ENCODE data around the gene STRN.
"Not testable (repeated sequence)": the region's sequence is repeated elsewhere in the genome, so short reads cannot be mapped to it uniquely, and the experiment has no call there.

The STRN gene

GRCh38 chr2:36945240-36945639, 21.1 kb downstream of the STRN start:
- H3K9me3 Mint-ChIP-seq, H3K36me3 Mint-ChIP-seq: not testable (repeated sequence)

GRCh38 chr2:36941867-36942266, 24.5 kb downstream of the STRN start:
- no peak for ATAC-seq
- Mint-ChIP-seq H3K27ac (no peak overlapping the region), H3K36me3 (no peaks in the 10 kb centered on the region), H3K4me1 (no peaks in the 10 kb centered on the region), H3K4me3 (no peak overlapping the region), H3K9me3 (no peaks in the 10 kb centered on the region)
- DNase-seq (ENCODE audit: low spot score in 2 of 2), result no peak

More at GRCh38 chr2:36945240-36945639, 21.1 kb downstream of the STRN start:
- peaks cover 18% of the 10 kb centered on the region for H3K4me1 Mint-ChIP-seq
- not testable (repeated sequence) for H3K27ac Mint-ChIP-seq; DNase-seq (ENCODE audit: low spot score in 2 of 2); H3K4me3 Mint-ChIP-seq; ATAC-seq

GRCh38 chr2:36936526-36936925, 29.8 kb downstream of the STRN start:
- not testable (repeated sequence) for H3K9me3 Mint-ChIP-seq; ATAC-seq; H3K4me3 Mint-ChIP-seq; DNase-seq (ENCODE audit: low spot score in 2 of 2); H3K4me1 Mint-ChIP-seq; H3K36me3 Mint-ChIP-seq; H3K27ac Mint-ChIP-seq

GRCh38 chr2:36931688-36932087, 34.6 kb downstream of the STRN start:
- DNase-seq (ENCODE audit: low spot score in 2 of 2); H3K27ac Mint-ChIP-seq; H3K9me3 Mint-ChIP-seq; H3K36me3 Mint-ChIP-seq; H3K4me3 Mint-ChIP-seq; ATAC-seq: not testable (repeated sequence)
- H3K4me1 Mint-ChIP-seq, result peaks cover 24% of the 10 kb centered on the region

- not testable (repeated sequence) for H3K36me3 Mint-ChIP-seq; DNase-seq (ENCODE audit: low spot score in 2 of 2)
These were observed 35.4 kb downstream of the STRN start for GRCh38 chr2:36930787-36931410.

GRCh38 chr2:36926175-36927132, 39.9 kb downstream of the STRN start:
- H3K27ac Mint-ChIP-seq, result peak overlapping the region; percentile 58
- DNase-seq (ENCODE audit: low spot score in 2 of 2); ATAC-seq; H3K9me3 Mint-ChIP-seq: not testable (repeated sequence)
- H3K4me1 Mint-ChIP-seq, result peaks cover 34% of the 10 kb centered on the region
- peaks cover 22% of the 10 kb centered on the region for H3K36me3 Mint-ChIP-seq
- peak overlapping the region; percentile 58 for H3K4me3 Mint-ChIP-seq

More at GRCh38 chr2:36930787-36931410, 35.4 kb downstream of the STRN start:
- H3K9me3 Mint-ChIP-seq, ATAC-seq, H3K4me3 Mint-ChIP-seq: not testable (repeated sequence)
- peaks cover 30% of the 10 kb centered on the region for H3K4me1 Mint-ChIP-seq
- peak overlapping the region; percentile 72 for H3K27ac Mint-ChIP-seq

GRCh38 chr2:36922629-36923028, 43.7 kb downstream of the STRN start:
- peak overlapping the region; percentile 50 for H3K27ac Mint-ChIP-seq

GRCh38 chr2:36921984-36922383, 44.4 kb downstream of the STRN start:
- Mint-ChIP-seq H3K4me1 (peaks cover 30% of the 10 kb centered on the region), H3K27ac (no peak overlapping the region), H3K36me3 (peaks cover 22% of the 10 kb centered on the region), H3K9me3 (no peaks in the 10 kb centered on the region), H3K4me3 (no peak overlapping the region)
- DNase-seq (ENCODE audit: low spot score in 2 of 2) (no peak), ATAC-seq (no peak)

More at GRCh38 chr2:36922629-36923028, 43.7 kb downstream of the STRN start:
- H3K9me3 Mint-ChIP-seq; ATAC-seq; H3K4me3 Mint-ChIP-seq; DNase-seq (ENCODE audit: low spot score in 2 of 2): not testable (repeated sequence)
- H3K36me3 Mint-ChIP-seq, result peaks cover 22% of the 10 kb centered on the region
- H3K4me1 Mint-ChIP-seq, result peaks cover 32% of the 10 kb centered on the region

DNA sequence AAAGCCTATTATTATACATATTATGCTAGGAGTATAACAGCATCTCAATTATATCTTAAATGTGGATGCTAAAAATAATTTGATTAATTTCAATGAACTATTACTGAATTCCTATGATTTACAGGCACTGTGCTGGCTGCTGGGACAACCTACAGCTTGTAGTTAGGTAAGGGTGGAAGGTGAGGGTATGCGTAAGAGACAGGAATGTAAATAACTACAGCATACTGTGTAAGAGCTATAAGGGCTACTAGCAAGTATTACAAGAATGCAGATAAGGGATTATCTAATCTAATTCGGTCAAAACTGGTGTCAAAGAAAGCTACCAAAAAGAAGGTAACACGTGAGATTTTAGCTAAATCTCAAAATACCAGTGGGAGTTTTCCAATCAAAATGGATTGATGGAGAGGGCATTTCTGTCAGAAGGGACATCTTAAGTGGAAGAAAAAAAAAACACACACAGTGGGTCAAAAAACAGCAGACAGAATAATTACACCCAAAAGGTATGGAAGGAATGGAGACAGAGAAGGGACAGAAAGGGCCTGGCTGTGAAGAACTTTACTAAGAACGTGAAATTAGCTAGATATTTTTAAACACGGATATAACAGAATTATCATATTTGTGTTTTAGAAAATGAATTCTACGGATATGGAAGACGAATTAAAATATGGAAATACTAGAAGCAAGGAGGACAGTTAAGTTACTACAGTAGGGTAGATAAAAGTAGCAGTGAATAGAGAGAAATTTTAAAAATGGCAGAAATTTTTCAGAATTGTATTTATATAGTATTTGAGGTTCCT, 47.1 kb downstream of the STRN start:
- Mint-ChIP-seq H3K4me1 (peaks cover 19% of the 10 kb centered on the region), H3K36me3 (peaks cover 16% of the 10 kb centered on the region), H3K4me3 (no peak overlapping the region), H3K9me3 (no peaks in the 10 kb centered on the region), H3K27ac (no peak overlapping the region)
- ATAC-seq, result no peak
- DNase-seq (ENCODE audit: low spot score in 2 of 2), result no peak

- Mint-ChIP-seq H3K36me3 (peaks cover 12% of the 10 kb centered on the region), H3K4me3 (no peak overlapping the region), H3K27ac (no peak overlapping the region), H3K9me3 (no peaks in the 10 kb centered on the region), H3K4me1 (peaks cover 19% of the 10 kb centered on the region)
- no peak for DNase-seq (ENCODE audit: low spot score in 2 of 2)
- no peak for ATAC-seq
These were observed 48.0 kb downstream of the STRN start for GRCh38 chr2:36918307-36918706.

DNA sequence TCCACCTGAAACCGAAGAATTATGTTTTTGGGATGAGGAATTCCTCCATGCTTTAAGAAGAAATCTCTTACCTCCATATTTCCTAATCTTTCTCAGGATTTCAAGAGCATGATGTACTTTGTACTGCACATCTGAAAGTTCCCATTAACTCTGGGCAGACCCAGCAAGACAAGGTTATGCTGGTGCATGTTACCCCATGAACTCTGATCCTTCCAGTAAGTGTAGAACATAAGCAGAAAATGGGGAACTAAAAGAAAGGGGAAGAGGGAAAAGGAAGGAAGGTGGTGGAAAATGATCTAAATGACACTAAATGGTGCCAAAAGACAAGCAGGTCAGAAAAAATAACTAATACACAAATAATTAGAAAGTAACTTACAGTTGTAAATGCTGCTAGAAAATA, 50.7 kb downstream of the STRN start:
- H3K4me1 Mint-ChIP-seq, result peaks cover 4% of the 10 kb centered on the region
- peaks cover 11% of the 10 kb centered on the region for H3K36me3 Mint-ChIP-seq
- H3K27ac Mint-ChIP-seq, result no peak overlapping the region
- ATAC-seq (no peak), DNase-seq (ENCODE audit: low spot score in 2 of 2) (no peak)
- no peaks in the 10 kb centered on the region for H3K9me3 Mint-ChIP-seq
- H3K4me3 Mint-ChIP-seq, result no peak overlapping the region

DNA sequence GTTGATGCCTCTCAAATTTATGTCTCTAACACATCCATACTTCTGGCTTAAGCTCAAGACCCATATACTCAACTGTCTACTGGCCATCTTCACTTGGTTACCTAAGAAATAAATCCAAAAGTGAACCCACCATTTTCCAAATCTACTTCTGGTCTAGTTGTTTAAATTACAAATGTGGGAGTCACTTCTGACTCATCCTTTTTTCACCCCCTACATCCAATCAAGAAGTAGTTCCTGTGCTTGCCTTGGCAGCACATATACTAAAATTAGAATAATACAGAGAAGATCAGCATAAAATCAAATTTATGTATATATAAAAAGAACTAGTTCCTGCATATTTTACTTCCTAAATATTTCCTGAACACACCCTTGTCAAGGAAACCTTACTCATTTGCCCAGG, 53.6 kb downstream of the STRN start:
- H3K27ac Mint-ChIP-seq, result no peak overlapping the region
- peaks cover 9% of the 10 kb centered on the region for H3K4me1 Mint-ChIP-seq
- no peak for ATAC-seq
- no peak for DNase-seq (ENCODE audit: low spot score in 2 of 2)
- no peak overlapping the region for H3K4me3 Mint-ChIP-seq
- no peaks in the 10 kb centered on the region for H3K9me3 Mint-ChIP-seq
- H3K36me3 Mint-ChIP-seq, result peaks cover 14% of the 10 kb centered on the region

GRCh38 chr2:36911012-36911411, 55.3 kb downstream of the STRN start:
- DNase-seq (ENCODE audit: low spot score in 2 of 2), result no peak
- Mint-ChIP-seq H3K4me1 (peaks cover 9% of the 10 kb centered on the region), H3K27ac (no peak overlapping the region), H3K9me3 (no peaks in the 10 kb centered on the region), H3K4me3 (no peak overlapping the region), H3K36me3 (peaks cover 19% of the 10 kb centered on the region)
- no peak for ATAC-seq

DNA sequence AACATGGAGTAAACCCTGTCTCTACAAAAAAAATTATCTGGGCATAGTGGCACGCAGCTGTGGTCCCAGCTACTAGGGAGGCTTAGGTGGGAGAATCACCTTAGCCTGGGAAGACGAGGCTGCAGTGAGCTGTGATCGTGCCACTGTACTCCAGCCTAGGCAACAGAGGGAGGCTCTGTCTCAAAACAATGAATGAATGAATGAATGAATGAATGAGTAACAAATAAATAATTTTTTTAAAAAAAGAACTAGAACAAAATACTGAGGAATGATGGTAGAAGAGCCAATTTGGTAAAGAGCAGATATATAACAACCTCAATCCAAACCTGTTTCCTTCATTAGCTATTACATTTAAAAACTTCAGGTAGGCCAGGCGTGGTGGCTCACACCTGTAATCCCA, 60.1 kb downstream of the STRN start:
- H3K4me3 Mint-ChIP-seq, result no peak overlapping the region
- DNase-seq (ENCODE audit: low spot score in 2 of 2), result no peak
- peaks cover 25% of the 10 kb centered on the region for H3K36me3 Mint-ChIP-seq
- ATAC-seq, result no peak
- peaks cover 9% of the 10 kb centered on the region for H3K4me1 Mint-ChIP-seq
- H3K9me3 Mint-ChIP-seq, result no peaks in the 10 kb centered on the region
- no peak overlapping the region for H3K27ac Mint-ChIP-seq

GRCh38 chr2:36904636-36905035, 61.7 kb downstream of the STRN start:
- H3K4me1 Mint-ChIP-seq, result peaks cover 5% of the 10 kb centered on the region
- H3K36me3 Mint-ChIP-seq, result peaks cover 42% of the 10 kb centered on the region
- no peak overlapping the region for H3K4me3 Mint-ChIP-seq
- no peak overlapping the region for H3K27ac Mint-ChIP-seq
- H3K9me3 Mint-ChIP-seq, result no peaks in the 10 kb centered on the region
- ATAC-seq (no peak), DNase-seq (ENCODE audit: low spot score in 2 of 2) (no peak)
